GM08714 (cell line): ENCODE data around the gene MAPK9.
A peak's percentile ranks its signal among the peaks of the same experiment; 100 is the strongest.

Experiments used
- H3K4me3 ChIP-seq: fragments of 200-500 bp; sonication (Bioruptor generic); 2 replicates; pipeline ENCODE4 v1.5.1; 2014; ENCODE audit warnings: mild to moderate bottlenecking, low read length, inconsistent platforms
- ZNF274 ChIP-seq: IDR thresholded peaks from 2 replicates; pipeline ENCODE4 v1.6.1; 2012; ENCODE audit warnings: mild to moderate bottlenecking, low read depth, low read length

Gene MAPK9

GRCh38 chr5:180294913-180295555 lies 3.2 kb upstream of the MAPK9 start:
- H3K4me3 ChIP-seq: no peak overlapping the region
- TF ChIP-seq ZNF274: no peak

GRCh38 chr5:180294411-180294810 lies 2.5 kb upstream of the MAPK9 start:
- no peak for TF ChIP-seq ZNF274

GRCh38 chr5:180291234-180291940 lies 496 bp downstream of the MAPK9 start:
- H3K4me3 ChIP-seq: peak overlapping the region; percentile 95
- no peak for TF ChIP-seq ZNF274

More at GRCh38 chr5:180294411-180294810, 2.5 kb upstream of the MAPK9 start:
- no peak overlapping the region for H3K4me3 ChIP-seq

GRCh38 chr5:180290568-180291233 lies 1.2 kb downstream of the MAPK9 start:
- peak overlapping the region; percentile 95 for H3K4me3 ChIP-seq
- TF ChIP-seq ZNF274: no peak

DNA sequence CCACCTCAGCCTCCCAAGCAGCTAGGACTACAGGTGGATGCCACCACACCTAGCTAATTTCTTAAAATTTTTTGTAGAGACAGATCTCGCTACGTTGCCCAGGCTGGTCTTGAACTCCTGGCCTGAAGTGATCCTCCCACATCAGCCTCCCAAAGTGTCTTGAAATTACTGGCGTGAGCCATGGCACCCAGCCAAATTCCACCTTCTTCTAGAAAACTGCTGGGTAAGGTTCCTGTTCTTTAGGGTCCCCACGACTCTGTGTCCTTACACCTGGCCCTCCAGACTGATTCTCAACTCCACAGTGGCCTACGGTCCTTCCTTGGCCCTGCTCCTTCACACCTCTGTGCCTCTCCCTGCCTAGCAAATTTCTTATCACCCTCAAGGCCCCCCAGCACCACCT lies 1.9 kb downstream of the MAPK9 start:
- H3K4me3 ChIP-seq: no peak overlapping the region
- TF ChIP-seq ZNF274: no peak

- no peak overlapping the region for H3K4me3 ChIP-seq
- TF ChIP-seq ZNF274: no peak
These were observed 2.5 kb downstream of the MAPK9 start for GRCh38 chr5:180289433-180289832.

DNA sequence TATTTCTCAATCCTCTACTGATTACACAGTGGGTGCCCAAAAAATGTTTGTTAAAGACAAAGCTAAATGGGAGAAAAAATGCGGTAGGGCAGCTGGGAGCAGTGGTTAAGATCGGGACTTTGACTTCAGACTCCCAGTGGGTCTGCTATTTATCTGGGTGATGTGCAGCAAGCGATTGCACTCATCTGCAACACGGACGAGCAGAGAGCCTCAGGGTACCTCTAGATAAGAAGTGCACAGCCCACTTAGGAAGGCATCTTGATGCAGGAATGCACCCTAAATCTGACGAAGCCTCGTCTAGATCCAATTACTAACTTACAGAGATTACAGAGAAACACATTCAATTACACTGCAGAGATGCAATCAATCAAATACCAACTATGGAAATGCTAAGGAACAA lies 4.0 kb downstream of the MAPK9 start:
- no peak for TF ChIP-seq ZNF274
- no peak overlapping the region for H3K4me3 ChIP-seq

GRCh38 chr5:180287404-180287803 lies 4.5 kb downstream of the MAPK9 start:
- TF ChIP-seq ZNF274: no peak
- H3K4me3 ChIP-seq: no peak overlapping the region

DNA sequence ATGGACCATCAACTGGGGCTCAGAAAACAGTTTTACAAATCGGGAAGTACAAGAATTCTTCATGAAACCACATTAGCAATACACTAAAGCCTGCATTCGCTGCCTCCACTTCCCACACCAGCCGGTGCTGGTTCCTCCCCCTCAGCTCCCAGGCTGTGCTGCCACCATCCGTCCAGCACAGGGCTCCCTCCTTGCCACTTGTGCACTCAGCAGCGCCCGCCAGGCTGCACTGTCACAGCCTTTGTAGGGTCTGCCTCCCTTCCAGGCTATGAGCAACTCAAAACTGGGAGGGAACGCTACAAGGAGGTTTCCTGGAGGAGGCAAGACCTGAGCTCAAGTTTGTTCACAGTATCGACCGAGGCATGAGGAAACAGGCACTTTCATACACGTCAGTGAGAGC lies 7.7 kb downstream of the MAPK9 start:
- no peak overlapping the region for H3K4me3 ChIP-seq
- no peak for TF ChIP-seq ZNF274

DNA sequence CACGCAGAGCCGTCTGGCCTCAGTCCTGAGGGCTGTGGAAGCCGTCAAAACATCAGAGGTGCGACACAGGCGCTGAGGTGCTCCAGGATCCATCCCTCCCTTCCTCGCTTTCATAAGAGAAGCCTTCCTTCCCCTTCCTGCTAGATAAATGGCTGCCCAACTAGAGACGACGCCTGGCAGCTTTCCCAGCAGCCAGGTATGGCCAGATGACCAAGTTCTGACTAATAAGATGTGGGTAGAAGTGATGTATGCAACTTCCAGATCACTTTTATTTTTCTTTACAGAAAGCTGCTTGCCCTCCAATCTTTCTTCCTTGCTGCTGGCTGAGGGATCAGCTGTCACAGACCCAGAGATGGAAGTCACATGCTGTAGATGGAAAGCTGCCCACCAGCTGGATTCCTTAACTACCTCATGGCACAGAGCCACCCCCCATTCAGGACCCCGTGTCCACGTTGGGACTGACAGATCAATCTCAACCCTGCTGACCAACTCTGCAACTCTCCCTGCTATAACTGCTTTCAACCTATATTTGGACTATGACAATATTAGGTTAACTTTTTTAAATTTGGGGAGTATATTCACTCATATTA lies 8.8 kb downstream of the MAPK9 start:
- TF ChIP-seq ZNF274: no peak
- no peak overlapping the region for H3K4me3 ChIP-seq

DNA sequence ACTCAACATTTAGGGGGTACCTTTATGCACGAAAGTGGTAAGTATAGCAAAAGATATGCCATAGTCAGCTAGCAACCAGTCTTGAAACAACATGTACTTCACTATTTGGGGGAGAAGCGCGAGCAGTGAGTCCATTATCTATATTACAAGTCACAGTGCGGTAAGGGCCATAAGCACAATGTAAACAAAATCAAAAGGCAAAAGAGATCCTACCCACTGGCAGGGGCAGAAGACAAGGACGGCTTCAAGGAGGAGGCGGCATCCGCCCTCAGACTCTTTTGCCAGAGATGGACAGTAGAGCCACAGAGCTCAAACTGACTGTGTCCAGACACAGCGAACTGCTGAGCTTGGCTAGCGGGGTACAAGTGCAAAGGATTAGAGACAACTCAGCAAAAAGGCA lies 9.6 kb downstream of the MAPK9 start:
- TF ChIP-seq ZNF274: no peak
- no peak overlapping the region for H3K4me3 ChIP-seq

GRCh38 chr5:180281706-180282105 lies 10.2 kb downstream of the MAPK9 start:
- no peak for TF ChIP-seq ZNF274
- no peak overlapping the region for H3K4me3 ChIP-seq

- TF ChIP-seq ZNF274: no peak
These were observed 17.2 kb downstream of the MAPK9 start for GRCh38 chr5:180274695-180275094.

DNA sequence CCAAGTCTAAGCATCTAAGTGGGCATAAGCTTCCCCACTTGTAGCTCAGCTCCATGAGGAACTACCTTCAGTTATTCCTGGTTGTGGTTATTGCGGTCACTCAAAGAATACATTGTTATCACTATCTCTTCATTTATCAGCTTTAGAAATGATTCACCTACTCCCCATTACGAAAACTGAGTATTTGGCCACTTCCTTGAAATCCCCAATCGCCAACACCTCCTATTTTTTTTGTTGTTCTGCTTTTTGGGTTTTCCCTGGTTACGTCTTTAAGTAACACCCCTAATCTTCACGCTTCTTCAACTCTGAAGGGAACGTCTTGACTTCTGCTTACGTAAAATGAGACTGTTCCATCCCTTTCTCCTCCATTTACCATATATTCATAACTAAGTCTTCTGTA lies 20.7 kb downstream of the MAPK9 start:
- H3K4me3 ChIP-seq: no peak overlapping the region
- TF ChIP-seq ZNF274: no peak

More at GRCh38 chr5:180274695-180275094, 17.2 kb downstream of the MAPK9 start:
- H3K4me3 ChIP-seq: no peak overlapping the region

DNA sequence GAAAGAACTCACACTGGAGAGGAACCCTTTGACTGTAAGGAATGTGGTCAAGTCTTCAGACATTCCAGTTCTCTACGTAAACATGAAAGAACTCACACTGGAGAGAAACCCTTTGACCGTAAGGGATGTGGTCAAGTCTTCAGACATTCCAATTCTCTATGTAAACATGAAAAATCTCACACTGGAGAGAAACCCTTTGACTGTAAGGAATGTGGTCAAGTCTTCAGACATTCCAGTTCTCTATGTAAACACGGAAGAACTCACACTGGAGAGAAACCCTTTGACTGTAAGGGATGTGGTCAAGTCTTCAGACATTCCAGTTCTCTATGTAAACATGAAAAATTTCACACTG lies 32.6 kb downstream of the MAPK9 start:
- no peak overlapping the region for H3K4me3 ChIP-seq
- peak; percentile 20; the same call in 1 of the 2 replicates for TF ChIP-seq ZNF274
